Thyroid gland (tissue), 4 donors: Measurements from ENCODE around the gene NPFFR1. TPM values are rescaled to one million over a fixed set of nuclear protein-coding genes. Genes with fewer than 3 reads are reported as not detected.
"Not testable (repeated sequence)": the region's sequence is repeated elsewhere in the genome, so short reads cannot be mapped to it uniquely, and the experiment has no call there.

Source experiments
- DNase-seq, 2 donors: peaks; one replicate each; pipeline ENCODE4 v3.0.0-alpha.2; 2019
- H3K27ac ChIP-seq, 3 donors: fragments of 200-600 bp; sonication (generic); 1 replicate in 2 of 3; 2 replicates in 1 of 3; pipeline ENCODE4 v1.5.1; 2016 to 2019; ENCODE audit warnings: mild to moderate bottlenecking in 1 of 3, moderate library complexity in 1 of 3
- H3K27me3 ChIP-seq: fragments of 200-600 bp; sonication (generic); one replicate; pipeline ENCODE4 v1.5.1; 2019
- H3K36me3 ChIP-seq, 2 donors: fragments of 200-600 bp; sonication (generic); one replicate each; pipeline ENCODE4 v1.5.1; 2016 to 2019
- H3K4me1 ChIP-seq, 2 donors: fragments of 200-600 bp; sonication (generic); one replicate each; pipeline ENCODE4 v1.5.1; 2017 to 2019
- H3K4me3 ChIP-seq, 3 donors: fragments of 200-600 bp; sonication (generic); replicated peaks in 1 of 3; 1 replicate in 2 of 3; 2 replicates in 1 of 3; pipeline ENCODE4 v1.5.1; 2016; ENCODE audit warnings: mild to moderate bottlenecking in 1 of 3
- H3K9me3 ChIP-seq: fragments of 200-600 bp; sonication (generic); one replicate; pipeline ENCODE4 v1.5.1; 2017
- POLR2A ChIP-seq, 2 donors: fragments of 450-650 bp; IDR thresholded peaks; one replicate each; pipeline ENCODE4 v1.6.1; 2017; ENCODE audit warnings: antibody characterized with exemption in 2 of 2, mild to moderate bottlenecking in 2 of 2, moderate library complexity in 1 of 2
- WGBS, 2 donors: methylation state at CpG; one replicate each; pipeline ENCODE4 v1.1.5; 2017; 5-methylcytosine and 5-hydroxymethylcytosine counted together
- intact Hi-C: fragments of 100-400 bp; cut with DNase I; formaldehyde crosslinking; loops from one replicate; pipeline ENCODE4 v1.15.1; 2023
- total RNA-seq, 4 donors: library from RNA; depleted of rRNA; stranded (reverse); fragments of >200 nt; gene quantifications; one replicate each; pipeline ENCODE4 v1.2.3, GENCODE V29; 2016
- TF ChIP-seq, protein P1 (sequence below), 6 experiments: fragments of 200-600 bp in 3 of 6; fragments of 450-650 bp in 3 of 6; sonication (generic) in 3 of 6; IDR thresholded peaks; one replicate each; pipeline ENCODE4 v1.5.1; 2016 to 2019; ENCODE audit warnings: antibody characterized with exemption in 6 of 6, mild to moderate bottlenecking in 2 of 6, inconsistent platforms in 1 of 6, moderate library complexity in 1 of 6

The NPFFR1 gene
- total RNA-seq, 4 donors from 2014 or later = under 0.01 to 0.13 (median 0.05) TPM; not detected in 1

DNA sequence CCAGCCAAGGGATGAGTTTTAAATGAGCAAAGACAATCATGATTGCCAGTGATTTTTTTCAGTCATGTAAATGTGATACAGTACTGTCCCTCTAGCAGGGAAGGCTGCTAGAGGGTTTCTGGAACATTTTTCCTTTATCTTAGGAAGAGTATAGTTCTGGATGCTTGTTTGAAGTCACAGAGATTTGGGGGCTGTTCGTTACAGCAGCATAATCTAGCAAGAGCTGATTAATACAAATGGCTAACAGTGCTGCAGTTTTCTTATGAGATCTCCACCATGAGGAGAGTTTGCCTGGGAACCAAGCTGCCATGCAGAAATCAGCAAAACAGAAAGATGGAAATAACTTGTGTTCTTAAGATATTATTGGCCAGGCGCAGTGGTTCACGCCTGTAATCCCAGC, 42.7 kb downstream of the NPFFR1 start:
- no peaks in the 10 kb centered on the region for H3K9me3 ChIP-seq
- no peak overlapping the region for H3K27ac ChIP-seq
- intact Hi-C loops = no loop called here
- H3K27me3 ChIP-seq = no peaks in the 10 kb centered on the region
- DNase-seq = no peak
- no peak for TF ChIP-seq POLR2A (IDR thresholded peaks at IDR 0.05)
- TF ChIP-seq, protein P1, sequence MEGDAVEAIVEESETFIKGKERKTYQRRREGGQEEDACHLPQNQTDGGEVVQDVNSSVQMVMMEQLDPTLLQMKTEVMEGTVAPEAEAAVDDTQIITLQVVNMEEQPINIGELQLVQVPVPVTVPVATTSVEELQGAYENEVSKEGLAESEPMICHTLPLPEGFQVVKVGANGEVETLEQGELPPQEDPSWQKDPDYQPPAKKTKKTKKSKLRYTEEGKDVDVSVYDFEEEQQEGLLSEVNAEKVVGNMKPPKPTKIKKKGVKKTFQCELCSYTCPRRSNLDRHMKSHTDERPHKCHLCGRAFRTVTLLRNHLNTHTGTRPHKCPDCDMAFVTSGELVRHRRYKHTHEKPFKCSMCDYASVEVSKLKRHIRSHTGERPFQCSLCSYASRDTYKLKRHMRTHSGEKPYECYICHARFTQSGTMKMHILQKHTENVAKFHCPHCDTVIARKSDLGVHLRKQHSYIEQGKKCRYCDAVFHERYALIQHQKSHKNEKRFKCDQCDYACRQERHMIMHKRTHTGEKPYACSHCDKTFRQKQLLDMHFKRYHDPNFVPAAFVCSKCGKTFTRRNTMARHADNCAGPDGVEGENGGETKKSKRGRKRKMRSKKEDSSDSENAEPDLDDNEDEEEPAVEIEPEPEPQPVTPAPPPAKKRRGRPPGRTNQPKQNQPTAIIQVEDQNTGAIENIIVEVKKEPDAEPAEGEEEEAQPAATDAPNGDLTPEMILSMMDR (IDR thresholded peaks at IDR 0.05) = no peak
- 93 to 98% methylated on average over 3 of the region's 3 CpGs for WGBS, 2 donors
- H3K4me3 ChIP-seq = no peak overlapping the region
- H3K4me1 ChIP-seq = peaks cover 0 to 3% of the 10 kb centered on the region in 2 donors
- no peaks in the 10 kb centered on the region for H3K36me3 ChIP-seq

DNA sequence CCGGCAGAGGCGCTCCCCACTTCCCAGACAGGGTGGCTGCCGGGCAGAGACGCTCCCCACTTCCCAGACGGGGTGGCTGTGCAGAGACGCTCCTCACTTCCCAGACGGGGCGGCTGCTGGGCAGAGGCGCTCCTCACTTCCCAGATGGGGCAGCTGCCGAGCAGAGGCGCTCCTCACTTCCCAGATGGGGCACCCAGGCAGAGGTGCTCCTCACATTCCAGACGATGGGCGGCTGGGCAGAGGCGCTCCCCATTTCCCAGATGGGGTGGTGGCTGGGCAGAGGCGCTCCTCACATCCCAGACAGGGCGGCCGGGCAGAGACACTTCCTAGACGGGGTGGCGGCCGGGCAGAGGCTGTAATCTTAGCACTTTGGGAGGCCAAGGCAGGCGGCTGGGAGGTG, 43.8 kb downstream of the NPFFR1 start:
- DNase-seq, H3K36me3 ChIP-seq, H3K27me3 ChIP-seq, H3K4me3 ChIP-seq, H3K9me3 ChIP-seq, intact Hi-C loops, H3K27ac ChIP-seq, H3K4me1 ChIP-seq: not testable (repeated sequence)
- WGBS, 2 donors = 95 to 97% methylated on average over 7 to 10 of the region's 21 CpGs

DNA sequence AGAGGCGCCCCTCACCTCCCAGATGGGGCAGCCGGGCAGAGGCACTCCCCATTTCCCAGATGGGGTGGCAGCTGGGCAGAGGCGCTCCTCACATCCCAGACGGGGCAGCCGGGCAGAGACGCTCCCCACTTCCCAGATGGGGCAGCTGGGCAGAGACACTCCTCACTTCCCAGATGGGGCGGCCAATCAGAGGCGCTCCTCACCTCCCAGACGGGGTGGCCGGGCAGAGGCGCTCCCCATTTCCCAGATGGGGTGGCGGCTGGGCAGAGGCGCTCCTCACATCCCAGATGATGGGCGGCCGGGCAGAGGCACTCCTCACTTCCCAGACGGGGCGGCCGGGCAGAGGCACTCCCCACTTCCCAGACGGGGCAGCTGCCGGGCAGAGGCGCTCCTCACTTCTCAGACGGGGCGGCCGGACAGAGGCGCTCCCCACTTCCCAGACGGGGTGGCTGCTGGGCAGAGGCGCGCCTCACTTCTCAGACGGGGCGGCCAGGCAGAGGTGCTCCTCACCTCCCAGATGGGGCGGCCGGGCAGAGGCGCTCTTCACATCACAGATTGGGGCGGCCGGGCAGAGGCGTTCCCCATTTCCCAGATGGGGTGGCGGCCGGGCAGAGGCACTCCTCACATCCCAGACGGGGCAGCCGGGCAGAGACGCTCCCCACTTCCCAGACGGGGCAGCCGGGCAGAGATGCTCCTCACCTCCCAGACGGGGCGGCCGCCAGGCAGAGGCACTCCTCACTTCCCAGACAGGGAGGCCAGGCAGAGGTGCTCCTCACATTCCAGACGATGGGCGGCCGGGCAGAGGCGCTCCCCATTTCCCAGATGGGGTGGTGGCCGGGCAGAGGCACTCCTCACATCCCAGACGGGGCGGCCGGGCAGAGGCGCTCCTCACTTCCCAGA, 44.5 kb downstream of the NPFFR1 start:
- 76 to 92% methylated on average over 11 to 32 of the region's 55 CpGs for WGBS, 2 donors
- H3K9me3 ChIP-seq, DNase-seq, H3K4me1 ChIP-seq, H3K36me3 ChIP-seq, intact Hi-C loops, H3K27ac ChIP-seq, H3K4me3 ChIP-seq, H3K27me3 ChIP-seq: not testable (repeated sequence)

DNA sequence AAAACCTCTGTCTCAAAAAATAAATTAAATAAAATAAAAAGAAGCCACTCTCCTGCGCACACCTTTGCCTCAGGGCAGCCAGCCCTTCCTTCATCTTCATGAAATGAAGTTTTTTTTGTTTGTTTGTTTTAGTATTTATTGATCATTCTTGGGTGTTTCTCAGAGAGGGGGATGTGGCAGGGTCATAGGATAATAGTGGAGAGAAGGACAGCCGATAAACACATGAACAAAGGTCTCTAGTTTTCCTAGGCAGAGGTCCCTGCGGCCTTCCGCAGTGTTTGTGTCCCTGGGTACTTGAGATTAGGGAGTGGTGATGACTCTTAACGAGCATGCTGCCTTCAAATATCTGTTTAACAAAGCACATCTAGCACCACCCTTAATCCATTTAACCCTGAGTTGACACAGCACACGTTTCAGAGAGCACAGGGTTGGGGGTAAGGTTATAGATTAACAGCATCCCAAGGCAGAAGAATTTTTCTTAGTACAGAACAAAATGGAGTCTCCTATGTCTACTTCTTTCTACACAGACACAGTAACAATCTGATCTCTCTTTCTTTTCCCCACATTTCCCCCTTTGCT, 45.8 kb downstream of the NPFFR1 start:
- H3K36me3 ChIP-seq = not testable (repeated sequence)
- WGBS, 2 donors = 40 to 41% methylated on average over 6 of the region's 6 CpGs

DNA sequence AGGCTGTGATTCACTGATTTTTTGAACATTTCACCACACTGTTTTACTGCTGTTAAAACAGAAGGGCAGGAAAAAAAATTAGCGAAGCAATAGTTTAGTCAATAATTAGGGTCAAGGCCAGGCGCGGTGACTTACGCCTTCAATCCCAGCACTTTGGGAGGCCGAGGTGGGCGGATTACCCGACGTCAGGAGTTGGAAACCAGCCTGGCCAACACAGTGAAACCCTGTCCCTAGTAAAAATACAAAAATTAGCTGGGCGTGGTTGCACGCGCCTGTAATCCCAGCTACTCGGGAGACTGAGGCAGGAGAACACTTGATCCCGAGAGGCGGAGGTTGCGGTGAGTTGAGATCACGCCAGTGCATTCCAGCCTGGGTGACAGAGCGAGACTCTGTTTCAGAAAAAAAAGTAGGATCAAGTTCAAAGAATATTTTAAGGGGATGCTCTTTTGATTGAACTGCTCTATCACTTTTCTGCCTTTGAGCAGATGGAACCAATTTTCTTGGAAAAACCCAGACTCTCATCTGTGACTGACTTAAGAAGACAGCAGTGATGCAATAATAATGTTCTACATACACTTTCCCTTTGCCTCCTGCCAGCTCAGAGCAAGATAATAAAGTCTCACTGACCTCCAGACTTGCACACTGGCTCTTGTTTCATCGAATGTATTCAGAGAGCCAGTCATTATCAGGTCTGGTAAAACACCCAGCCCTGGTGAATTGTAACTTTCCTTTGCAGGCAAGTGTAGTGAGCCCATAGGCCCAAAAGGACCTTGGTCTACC, 48.9 kb downstream of the NPFFR1 start:
- Histone ChIP-seq H3K36me3 (no peaks in the 10 kb centered on the region), H3K4me1 (peaks cover 21 to 25% of the 10 kb centered on the region in 2 donors), H3K27ac (peak overlapping the region in 1 of 3 donors; percentile 89), H3K27me3 (no peaks in the 10 kb centered on the region), H3K4me3 (no peak overlapping the region), H3K9me3 (no peaks in the 10 kb centered on the region)
- DNase-seq = no peak
- WGBS, 2 donors = 84 to 89% methylated on average over 18 of the region's 18 CpGs
- TF ChIP-seq, protein P1 (IDR thresholded peaks at IDR 0.05) = no peak
- TF ChIP-seq POLR2A (IDR thresholded peaks at IDR 0.05) = no peak
- intact Hi-C loops = no loop called here

More for the DNA sequence above, 45.8 kb downstream of the NPFFR1 start:
- H3K27me3 ChIP-seq, intact Hi-C loops, DNase-seq, H3K4me3 ChIP-seq, H3K9me3 ChIP-seq: not testable (repeated sequence)
- H3K27ac ChIP-seq = peak overlapping the region; percentile 41 to 52 (median 52)
- peaks cover 7 to 11% of the 10 kb centered on the region in 2 donors for H3K4me1 ChIP-seq

DNA sequence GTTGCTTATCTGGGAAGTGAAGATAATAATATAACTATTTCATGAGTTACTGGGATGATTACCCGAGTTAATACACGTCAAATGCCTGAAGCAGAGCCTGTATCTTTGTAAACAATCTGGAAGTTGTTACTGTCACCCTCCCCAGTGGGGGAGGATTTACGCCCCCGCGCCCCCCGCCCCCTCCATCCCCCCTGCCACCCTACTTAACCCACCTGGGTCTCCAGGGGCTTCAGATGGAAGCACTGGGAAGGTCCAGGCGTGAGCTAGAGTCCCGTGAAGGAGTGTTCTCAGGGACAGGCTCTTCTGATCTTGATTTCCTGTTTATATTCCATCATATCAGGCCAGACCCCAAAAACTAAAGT, 49.9 kb downstream of the NPFFR1 start:
- TF ChIP-seq, protein P1 (IDR thresholded peaks at IDR 0.05) = no peak
- TF ChIP-seq POLR2A (IDR thresholded peaks at IDR 0.05) = no peak
- no peak for DNase-seq
- Histone ChIP-seq H3K36me3 (no peaks in the 10 kb centered on the region), H3K27ac (peak overlapping the region; percentile 86 to 89 (median 88)), H3K4me1 (peaks cover 25 to 28% of the 10 kb centered on the region in 2 donors), H3K27me3 (no peaks in the 10 kb centered on the region), H3K9me3 (no peaks in the 10 kb centered on the region), H3K4me3 (peak overlapping the region in 2 of 3 donors; percentile 21 to 87)
- intact Hi-C loops = no loop called here
- WGBS, 2 donors = 15 to 18% methylated on average over 8 of the region's 8 CpGs
